H1 (cell line): Measurements from ENCODE around the gene LAMA3. TPM values are rescaled to one million over a fixed set of nuclear protein-coding genes. Genes with fewer than 3 reads are reported as not detected.

Experiments used
- CTCF ChIA-PET: fragments of 300-600 bp; sonication (Branson Sonifier 250); formaldehyde crosslinking; loops from one replicate; lab custom pipeline; 2021; ENCODE audit not compliant: partially characterized antibody; lab: Charles Lee
- POLR2A ChIA-PET: fragments of 300-600 bp; sonication (Branson Sonifier 250); formaldehyde crosslinking; loops from one replicate; lab custom pipeline; 2021; ENCODE audit warnings: inconsistent platforms; ENCODE audit not compliant: partially characterized antibody; lab: Charles Lee
- DNase-seq, 2 experiments: peaks; one replicate each; pipeline versions ENCODE4 v3.0.0 to v3.0.0-alpha.2; 2010 to 2022; ENCODE audit warnings: low spot score in 2 of 2, low read depth in 1 of 2, mixed read lengths in 1 of 2
- FAIRE-seq: peaks from 2 replicates; lab custom pipeline; 2011; peaks lifted over from hg19 to GRCh38; lab: Jason Lieb, UNC
- H2AFZ ChIP-seq: 2 replicates; pipeline ENCODE4 v1.8.1; 2012; ENCODE audit warnings: low read length, inconsistent platforms
- H2AK5ac ChIP-seq: 2 replicates; pipeline ENCODE4 v1.6.1; 2013; ENCODE audit warnings: low read depth, low read length
- H2BK120ac ChIP-seq: replicated peaks from 2 replicates; pipeline ENCODE3; 2013; ENCODE audit warnings: low read depth, low read length, inconsistent platforms
- H2BK12ac ChIP-seq: 2 replicates; pipeline ENCODE4 v1.6.1; 2013; ENCODE audit warnings: low read depth, low read length
- H2BK15ac ChIP-seq: 2 replicates; pipeline ENCODE4 v1.6.1; 2013; ENCODE audit warnings: low read length
- H2BK20ac ChIP-seq: 2 replicates; pipeline ENCODE4 v1.6.1; 2013; ENCODE audit warnings: low read length
- H2BK5ac ChIP-seq: 2 replicates; pipeline ENCODE4 v1.6.1; 2013; ENCODE audit warnings: low read depth, low read length
- H3K14ac ChIP-seq: 2 replicates; pipeline ENCODE4 v1.6.1; 2013; ENCODE audit warnings: inconsistent platforms; ENCODE audit not compliant: insufficient read length
- H3K18ac ChIP-seq: 2 replicates; pipeline ENCODE4 v1.6.1; 2013; ENCODE audit warnings: low read length; ENCODE audit errors: extremely low read depth
- H3K23ac ChIP-seq: 2 replicates; pipeline ENCODE4 v1.6.1; 2013; ENCODE audit warnings: inconsistent platforms; ENCODE audit not compliant: insufficient read length
- H3K23me2 ChIP-seq: 2 replicates; pipeline ENCODE4 v1.6.1; 2013; ENCODE audit warnings: low read depth, low read length
- H3K27ac ChIP-seq: 2 replicates; pipeline ENCODE4 v1.6.1; 2011; ENCODE audit warnings: low read depth, low read length, inconsistent platforms
- H3K27me3 ChIP-seq, 4 experiments: replicated peaks in 1 of 4; 1 replicate in 1 of 4; 2 replicates in 3 of 4; pipeline versions ENCODE4 v1.6.1 to v1.8.1; 2011 to 2013; ENCODE audit warnings: low read length in 3 of 4, mild to moderate bottlenecking in 3 of 4, inconsistent platforms in 2 of 4, mixed read lengths in 2 of 4, moderate library complexity in 1 of 4; ENCODE audit not compliant: control insufficient read depth in 3 of 4, insufficient read depth in 3 of 4; ENCODE audit errors: extremely low read depth in 1 of 4
- H3K36me3 ChIP-seq, 4 experiments: 2 replicates each; pipeline versions ENCODE4 v1.6.1 to v1.8.1; 2011 to 2013; ENCODE audit warnings: mild to moderate bottlenecking in 4 of 4, low read length in 3 of 4, moderate library complexity in 2 of 4, control low read depth in 1 of 4, inconsistent platforms in 1 of 4; ENCODE audit not compliant: insufficient read depth in 4 of 4, control insufficient read depth in 2 of 4
- H3K4ac ChIP-seq: replicated peaks from 2 replicates; pipeline ENCODE3; 2013; ENCODE audit warnings: low read length, low read depth, mixed read lengths, inconsistent platforms; ENCODE audit not compliant: insufficient read length
- H3K4me1 ChIP-seq, 4 experiments: replicated peaks in 1 of 4; 1 replicate in 1 of 4; 2 replicates in 3 of 4; pipeline versions ENCODE4 v1.6.1 to v1.8.1; 2011 to 2013; ENCODE audit warnings: low read length in 3 of 4, inconsistent platforms in 2 of 4, mixed read lengths in 1 of 4; ENCODE audit not compliant: insufficient read depth in 4 of 4, control insufficient read depth in 3 of 4
- H3K4me2 ChIP-seq, 2 experiments: 2 replicates each; pipeline versions ENCODE4 v1.6.1 to v1.8.1; 2011 to 2013; ENCODE audit warnings: low read depth in 2 of 2, low read length in 2 of 2, control low read depth in 1 of 2, inconsistent platforms in 1 of 2, mild to moderate bottlenecking in 1 of 2; ENCODE audit not compliant: insufficient read depth in 1 of 2
- H3K4me3 ChIP-seq, 4 experiments: fragments of 200-600, 300-600 bp in 1 of 4; sonication (generic), shearing (Covaris generic), sonication (Bioruptor Twin) in 1 of 4; 2 replicates each; pipeline versions ENCODE4 v1.5.1 to v1.8.1; 2011 to 2016; ENCODE audit warnings: low read length in 4 of 4, low read depth in 3 of 4, control low read depth in 2 of 4, inconsistent platforms in 2 of 4, mild to moderate bottlenecking in 2 of 4, mixed read lengths in 1 of 4, moderate library complexity in 1 of 4; ENCODE audit not compliant: insufficient read depth in 2 of 4; ENCODE audit errors: extremely low read depth in 1 of 4
- H3K56ac ChIP-seq: replicated peaks from 2 replicates; pipeline ENCODE3; 2013; ENCODE audit warnings: low read depth, mild to moderate bottlenecking, mixed read lengths, low read length, inconsistent platforms; ENCODE audit not compliant: insufficient read length
- H3K79me1 ChIP-seq: 2 replicates; pipeline ENCODE4 v1.6.1; 2013; ENCODE audit warnings: low read depth, low read length, control low read depth
- H3K79me2 ChIP-seq, 2 experiments: 2 replicates each; pipeline versions ENCODE4 v1.6.1 to v1.8.1; 2012 to 2013; ENCODE audit warnings: low read length in 2 of 2, mild to moderate bottlenecking in 2 of 2, inconsistent platforms in 1 of 2; ENCODE audit not compliant: insufficient read depth in 2 of 2, control insufficient read depth in 1 of 2
- H3K9ac ChIP-seq, 4 experiments: replicated peaks in 1 of 4; 1 replicate in 1 of 4; 2 replicates in 3 of 4; pipeline versions ENCODE4 v1.6.1 to v1.8.1; 2011 to 2013; ENCODE audit warnings: low read depth in 3 of 4, low read length in 3 of 4, control low read depth in 2 of 4, mild to moderate bottlenecking in 2 of 4, moderate library complexity in 2 of 4, inconsistent platforms in 1 of 4; ENCODE audit errors: extremely low read depth in 1 of 4
- H3K9me3 ChIP-seq, 2 experiments: 2 replicates each; pipeline versions ENCODE4 v1.6.1 to v1.8.1; 2012 to 2013; ENCODE audit warnings: mild to moderate bottlenecking in 2 of 2, moderate library complexity in 2 of 2, control low read depth in 1 of 2, inconsistent platforms in 1 of 2, low read depth in 1 of 2, low read length in 1 of 2, mixed read lengths in 1 of 2; ENCODE audit not compliant: insufficient read depth in 2 of 2
- H4K20me1 ChIP-seq, 2 experiments: replicated peaks in 1 of 2; 2 replicates each; pipeline versions ENCODE3 to v1.8.1; 2011 to 2013; ENCODE audit warnings: inconsistent platforms in 2 of 2, low read length in 2 of 2, mild to moderate bottlenecking in 1 of 2; ENCODE audit not compliant: insufficient read depth in 2 of 2, control insufficient read depth in 1 of 2
- H4K5ac ChIP-seq: 2 replicates; pipeline ENCODE4 v1.6.1; 2013; ENCODE audit warnings: low read length, low read depth, mixed read lengths, inconsistent platforms; ENCODE audit not compliant: insufficient read length
- H4K8ac ChIP-seq: 2 replicates; pipeline ENCODE4 v1.8.0; 2013; ENCODE audit warnings: mild to moderate bottlenecking, moderate library complexity, low read length, inconsistent platforms; ENCODE audit not compliant: insufficient read depth; ENCODE audit errors: extremely low read depth
- H4K91ac ChIP-seq: replicated peaks from 2 replicates; pipeline ENCODE3; 2013; ENCODE audit warnings: low read length, mixed read lengths, inconsistent platforms; ENCODE audit not compliant: insufficient read length
- ASH2L ChIP-seq: fragments of 200-600, 300-600 bp; sonication (generic); IDR thresholded peaks from one replicate; pipeline ENCODE4 v1.7.1; 2017; ENCODE audit warnings: low read length
- BCL11A ChIP-seq, 2 experiments: IDR thresholded peaks; one replicate each; pipeline ENCODE4 v1.6.1; 2011; ENCODE audit warnings: low read depth in 2 of 2, low read length in 2 of 2, mild to moderate bottlenecking in 2 of 2
- BRCA1 ChIP-seq: IDR thresholded peaks from 2 replicates; pipeline ENCODE4 v1.6.1; 2012; ENCODE audit warnings: low read depth, low read length, improper control_type of control experiment
- CHD1 ChIP-seq: IDR thresholded peaks from 2 replicates; pipeline ENCODE4 v1.6.1; 2012; ENCODE audit warnings: low read depth, low read length, improper control_type of control experiment
- MAFK ChIP-seq: IDR thresholded peaks from 2 replicates; pipeline ENCODE4 v1.6.1; 2012; ENCODE audit warnings: low read depth, mild to moderate bottlenecking, improper control_type of control experiment, low read length
- RNF2 ChIP-seq: fragments of 200-900, 300-1000 bp; sonication (generic); IDR thresholded peaks from 2 replicates; pipeline ENCODE4 v1.7.1; 2016; ENCODE audit warnings: borderline replicate concordance, low read depth, mild to moderate bottlenecking, antibody characterized with exemption, low read length; ENCODE audit not compliant: poor library complexity, severe bottlenecking; ENCODE audit errors: missing control alignments
- SIX5 ChIP-seq: IDR thresholded peaks from 2 replicates; pipeline ENCODE4 v1.6.1; 2011; ENCODE audit warnings: mild to moderate bottlenecking, low read depth, low read length
- YY1 ChIP-seq: IDR thresholded peaks from 2 replicates; pipeline ENCODE4 v1.6.1; 2011; ENCODE audit warnings: low read depth, mild to moderate bottlenecking, low read length
- WGBS, 2 experiments: shearing (Covaris generic) in 1 of 2; methylation state at CpG; one replicate each; pipeline versions ENCODE4 v1.1.6 to v1.1.7; 2013 to 2015; ENCODE audit warnings: low lambda C conversion rate in 2 of 2, mixed read lengths in 2 of 2, inconsistent platforms in 1 of 2, low coverage in 1 of 2, missing lambda C conversion rate in 1 of 2; ENCODE audit not compliant: insufficient replicate concordance in 2 of 2, insufficient coverage in 1 of 2, insufficient read length in 1 of 2; ENCODE audit errors: extremely low coverage in 1 of 2, missing lambda C conversion rate in 1 of 2; 5-methylcytosine and 5-hydroxymethylcytosine counted together
- polyA plus RNA-seq, 7 experiments: library from polyadenylated mRNA; depleted of rRNA in 3 of 7; stranded (reverse) in 5 of 7; unstranded in 2 of 7; fragments of >200 nt in 5 of 7; fragments of 200-250 nt in 2 of 7; gene quantifications; 1 replicate in 5 of 7; 2 replicates in 1 of 7; 4 replicates in 1 of 7; pipeline versions ENCODE4 v1.2.1 to v1.2.3, GENCODE V29; 2011 to 2013; ENCODE audit warnings: missing spikeins in 2 of 7, mixed read lengths in 2 of 7
- total RNA-seq: library from RNA; stranded (reverse); fragmentation: NEBNext Ultra II Directional; extraction: Animal tissue kit (Norgen Biotek cat#: 25700); gene quantifications from 2 replicates; pipeline ENCODE4 v1.2.1, GENCODE V29; 2021

LAMA3 gene
- total and polyA plus RNA-seq, 2 of the 8 experiments (the other 6 are each of a cell fraction or from before 2014, with no cell fraction given), result 0.76 to 5.0 TPM

- no peak overlapping the region for H2BK5ac ChIP-seq
- no peak overlapping the region for H3K56ac ChIP-seq
- H3K79me2 ChIP-seq, result no peaks in the 10 kb centered on the region
- DNase-seq (no peak), FAIRE-seq (no peak)
- H3K14ac ChIP-seq, result no peak overlapping the region
- H3K27ac ChIP-seq, result no peak overlapping the region
- no peak overlapping the region for H3K4ac ChIP-seq
- no peaks in the 10 kb centered on the region for H3K27me3 ChIP-seq
- H3K4me3 ChIP-seq, result no peak overlapping the region
- H2BK120ac ChIP-seq, result no peak overlapping the region
- H2AFZ ChIP-seq, result no peak overlapping the region
- H3K23me2 ChIP-seq, result no peaks in the 10 kb centered on the region
- no peak overlapping the region for H2AK5ac ChIP-seq
- WGBS, 2 experiments, result 93% methylated on average over 13 of the region's 13 CpGs; no CpG with 5 or more reads in 1 of the 2 experiments
- no peaks in the 10 kb centered on the region for H3K36me3 ChIP-seq
- H3K9ac ChIP-seq, result no peak overlapping the region
- H3K4me2 ChIP-seq, result no peak overlapping the region
- no peak overlapping the region for H2BK15ac ChIP-seq
- no peaks in the 10 kb centered on the region for H3K9me3 ChIP-seq
- no peak overlapping the region for H4K8ac ChIP-seq
- H4K5ac ChIP-seq, result no peak overlapping the region
- peaks cover 0 to 3% (median 0%) of the 10 kb centered on the region in 4 experiments; a peak in 3 of 7 replicates for H3K4me1 ChIP-seq
- no peaks in the 10 kb centered on the region for H3K79me1 ChIP-seq
- H2BK20ac ChIP-seq, result no peak overlapping the region
- H3K23ac ChIP-seq, result no peak overlapping the region
- no peaks in the 10 kb centered on the region for H4K20me1 ChIP-seq
- no peak overlapping the region for H4K91ac ChIP-seq
- ChIA-PET CTCF (interaction anchor here (0.6 to 0.7 kb wide), 2 partner anchors 76 to 408 kb away, joined by 3 read pairs; no protein-coding TSS in a partner anchor), POLR2A (interaction anchor here (0.7 to 1.5 kb wide), 2 partner anchors 20 to 115 kb away, joined by 3 to 4 read pairs; partner anchors contain the start of gene TTC39C)
- no peak for TF ChIP-seq BCL11A (IDR thresholded peaks at IDR 0.05; ENCODE audit: low read depth in 2 of 2, low read length in 2 of 2)
- TF ChIP-seq CHD1, result no peak
- TF ChIP-seq ASH2L, result no peak
- TF ChIP-seq RNF2, result no peak
- no peak for TF ChIP-seq SIX5
- TF ChIP-seq MAFK, result no peak
- no peak for TF ChIP-seq BRCA1
- TF ChIP-seq YY1, result no peak
- no peak overlapping the region for H2BK12ac ChIP-seq
- H3K18ac ChIP-seq, result no peak overlapping the region
Measured at GRCh38 chr18:23995180-23995579, 305.9 kb downstream of the LAMA3 start.
